ENCODE results near the gene TIMP3. TPM values are rescaled to one million over a fixed set of nuclear protein-coding genes. Genes with fewer than 3 reads are reported as not detected.

Gene TIMP3
- total RNA-seq, 1 experiment from 2014 or later, result 0.87 TPM

DNA sequence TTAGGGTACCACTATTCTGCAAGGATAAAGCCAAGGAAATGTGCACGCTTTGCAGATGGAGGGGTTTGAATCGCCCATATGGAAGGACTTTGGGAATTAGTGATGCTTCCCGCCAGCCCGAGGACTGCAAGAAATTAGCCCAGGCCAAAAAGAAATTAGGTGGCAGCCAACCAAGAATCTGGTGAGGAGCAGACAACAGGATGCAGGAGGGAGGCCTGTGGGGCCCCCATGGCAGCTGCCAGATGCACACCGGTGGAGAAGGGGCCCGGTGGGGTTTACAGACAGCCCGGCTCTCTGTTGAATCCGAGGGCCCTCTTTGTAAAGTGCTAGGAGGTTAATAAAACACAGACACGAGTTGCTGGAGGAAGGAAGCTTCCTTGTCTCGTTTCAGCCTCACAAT is 73.5 kb downstream of the TIMP3 start:
- Mint-ChIP-seq H3K9me3 (no peaks in the 10 kb centered on the region), H3K4me1 (no peaks in the 10 kb centered on the region)
- WGBS (ENCODE audit: extremely low coverage, insufficient read length, low lambda C conversion rate), result no CpG with 5 or more reads among the region's 10 CpGs

More for the DNA sequence above, 73.5 kb downstream of the TIMP3 start:
- H2AFZ ChIP-seq (ENCODE audit: low read length), result no peak overlapping the region
- H3K9me3 ChIP-seq (ENCODE audit: control insufficient read depth, low read depth, low read length), result no peaks in the 10 kb centered on the region
- H3K4ac ChIP-seq (ENCODE audit: low read depth, low read length), result no peak overlapping the region
- H4K20me1 ChIP-seq (ENCODE audit: control insufficient read depth, insufficient read depth, insufficient read length), result no peaks in the 10 kb centered on the region
- no peak overlapping the region for H3K4me3 Mint-ChIP-seq
- no peak overlapping the region for H4K5ac ChIP-seq (ENCODE audit: insufficient read length, low read depth, low read length)
- no peak overlapping the region for H3K27ac Mint-ChIP-seq
- no peak for DNase-seq
- H3K9ac ChIP-seq (ENCODE audit: extremely low read depth, insufficient read length, low read length), result no peak overlapping the region
- H3K27me3 Mint-ChIP-seq (ENCODE audit: low read depth), result no peaks in the 10 kb centered on the region
- no peak overlapping the region for H3K56ac ChIP-seq (ENCODE audit: insufficient read length, low read depth, low read length)
- no peak overlapping the region for H2BK120ac ChIP-seq (ENCODE audit: low read depth, low read length, poor library complexity, severe bottlenecking)
- no peak overlapping the region for H3K4me2 ChIP-seq (ENCODE audit: insufficient read depth, insufficient read length, low read length)
- H3K23ac ChIP-seq (ENCODE audit: insufficient read length, low read depth, low read length), result no peak overlapping the region
- H3T11ph ChIP-seq (ENCODE audit: low read length), result no peak overlapping the region
- no peak overlapping the region for H4K8ac ChIP-seq (replicated peaks; ENCODE audit: insufficient read length, low read depth, low read length)
- no peak overlapping the region for H3K27ac ChIP-seq (ENCODE audit: insufficient read length, low read depth, low read length)
- H3K36me3 Mint-ChIP-seq (ENCODE audit: insufficient read depth in 1 of 3, low read depth in 3 of 3), result peaks cover 0 to 22% (median 5%) of the 10 kb centered on the region in 3 experiments; a peak in 4 of 7 replicates
- no peak overlapping the region for H2BK5ac ChIP-seq (ENCODE audit: insufficient read length, low read length)
- H3K4me1 ChIP-seq (ENCODE audit: insufficient read depth, low read length), result no peaks in the 10 kb centered on the region
- no peak overlapping the region for H2AK5ac ChIP-seq (ENCODE audit: insufficient read length, low read length)
- H2BK15ac ChIP-seq (ENCODE audit: low read depth, low read length), result no peak overlapping the region
- TF ChIP-seq, protein P1, sequence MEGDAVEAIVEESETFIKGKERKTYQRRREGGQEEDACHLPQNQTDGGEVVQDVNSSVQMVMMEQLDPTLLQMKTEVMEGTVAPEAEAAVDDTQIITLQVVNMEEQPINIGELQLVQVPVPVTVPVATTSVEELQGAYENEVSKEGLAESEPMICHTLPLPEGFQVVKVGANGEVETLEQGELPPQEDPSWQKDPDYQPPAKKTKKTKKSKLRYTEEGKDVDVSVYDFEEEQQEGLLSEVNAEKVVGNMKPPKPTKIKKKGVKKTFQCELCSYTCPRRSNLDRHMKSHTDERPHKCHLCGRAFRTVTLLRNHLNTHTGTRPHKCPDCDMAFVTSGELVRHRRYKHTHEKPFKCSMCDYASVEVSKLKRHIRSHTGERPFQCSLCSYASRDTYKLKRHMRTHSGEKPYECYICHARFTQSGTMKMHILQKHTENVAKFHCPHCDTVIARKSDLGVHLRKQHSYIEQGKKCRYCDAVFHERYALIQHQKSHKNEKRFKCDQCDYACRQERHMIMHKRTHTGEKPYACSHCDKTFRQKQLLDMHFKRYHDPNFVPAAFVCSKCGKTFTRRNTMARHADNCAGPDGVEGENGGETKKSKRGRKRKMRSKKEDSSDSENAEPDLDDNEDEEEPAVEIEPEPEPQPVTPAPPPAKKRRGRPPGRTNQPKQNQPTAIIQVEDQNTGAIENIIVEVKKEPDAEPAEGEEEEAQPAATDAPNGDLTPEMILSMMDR (conservative IDR thresholded peaks at IDR 0.05), result no peak
- no peaks in the 10 kb centered on the region for H3K23me2 ChIP-seq (ENCODE audit: insufficient read length, low read depth, low read length, poor library complexity, severe bottlenecking)
- no peak overlapping the region for H4K91ac ChIP-seq (ENCODE audit: insufficient read length, low read depth, low read length)
- no peak overlapping the region for H2BK12ac ChIP-seq (ENCODE audit: insufficient read length, low read depth, low read length)
- H3K79me1 ChIP-seq (ENCODE audit: insufficient read depth, low read depth, low read length, poor library complexity, severe bottlenecking), result no peaks in the 10 kb centered on the region
- no peaks in the 10 kb centered on the region for H3K79me2 ChIP-seq (ENCODE audit: insufficient read depth, low read length)
- H2BK20ac ChIP-seq (ENCODE audit: low read depth, low read length, poor library complexity, severe bottlenecking), result no peak overlapping the region
- no peak overlapping the region for H3K14ac ChIP-seq (ENCODE audit: insufficient read depth, low read length)
- H3K27me3 ChIP-seq (ENCODE audit: insufficient read depth, low read length), result no peaks in the 10 kb centered on the region
- no peak overlapping the region for H3K18ac ChIP-seq (ENCODE audit: insufficient read length, low read depth, low read length)
